GM12891 (cell line): ENCODE data around the gene DOCK6.

ENCODE experiments used
- DNase-seq: peaks from one replicate; pipeline ENCODE4 v3.0.0; 2011; ENCODE audit warnings: low spot score; ENCODE audit not compliant: insufficient read length
- FAIRE-seq: peaks from 2 replicates; lab custom pipeline; 2011; peaks lifted over from hg19 to GRCh38; lab: Jason Lieb, UNC
- PAX5 ChIP-seq: IDR thresholded peaks from 2 replicates; pipeline ENCODE4 v1.6.1; 2011; ENCODE audit warnings: low read length, moderate library complexity, mild to moderate bottlenecking; ENCODE audit not compliant: insufficient read depth, severe bottlenecking
- POLR2A ChIP-seq: IDR thresholded peaks from 2 replicates; pipeline ENCODE4 v1.6.1; 2011; ENCODE audit warnings: low read depth, low read length, control low read depth
- POLR2AphosphoS5 ChIP-seq: IDR thresholded peaks from 2 replicates; pipeline ENCODE4 v1.6.1; 2011; ENCODE audit warnings: low read depth, low read length, control low read depth
- POU2F2 ChIP-seq: IDR thresholded peaks from 2 replicates; pipeline ENCODE4 v1.6.1; 2011; ENCODE audit warnings: low read depth, mild to moderate bottlenecking, control low read depth, low read length, moderate library complexity
- SPI1 ChIP-seq: IDR thresholded peaks from 2 replicates; pipeline ENCODE4 v1.6.1; 2011; ENCODE audit warnings: low read depth, low read length, control low read depth
- TAF1 ChIP-seq: IDR thresholded peaks from 2 replicates; pipeline ENCODE4 v1.6.1; 2011; ENCODE audit warnings: low read depth, low read length, control low read depth

DOCK6 gene

GRCh38 chr19:11273989-11274388 lies 11.7 kb upstream of the DOCK6 start:
- no peak for DNase-seq
- no peak for TF ChIP-seq POLR2A
- no peak for TF ChIP-seq SPI1
- TF ChIP-seq PAX5 = no peak
- no peak for TF ChIP-seq POU2F2
- no peak for TF ChIP-seq TAF1
- TF ChIP-seq POLR2AphosphoS5 = no peak
- FAIRE-seq = no peak

GRCh38 chr19:11273296-11273695 lies 11.0 kb upstream of the DOCK6 start:
- DNase-seq (no peak), FAIRE-seq (no peak)
- TF ChIP-seq POLR2A (no peak), TAF1 (no peak)

- DNase-seq (no peak), FAIRE-seq (no peak)
- TF ChIP-seq PAX5 (no peak), POLR2A (no peak), POLR2AphosphoS5 (no peak), POU2F2 (no peak), TAF1 (no peak), SPI1 (no peak)
These were observed 7.1 kb upstream of the DOCK6 start for GRCh38 chr19:11269408-11269807.

GRCh38 chr19:11268783-11269267 lies 6.5 kb upstream of the DOCK6 start:
- DNase-seq (no peak), FAIRE-seq (no peak)
- TF ChIP-seq SPI1 (peak; percentile 31; the same call in 1 of the 2 replicates), POLR2AphosphoS5 (no peak), POLR2A (no peak)

GRCh38 chr19:11267316-11268085 lies 5.2 kb upstream of the DOCK6 start:
- no peak for FAIRE-seq
- no peak for DNase-seq
- TF ChIP-seq POLR2A (no peak), POU2F2 (no peak), POLR2AphosphoS5 (no peak), PAX5 (no peak), TAF1 (no peak), SPI1 (no peak)

GRCh38 chr19:11265785-11266236 lies 3.5 kb upstream of the DOCK6 start:
- TF ChIP-seq TAF1 = no peak
- no peak for TF ChIP-seq POU2F2
- TF ChIP-seq PAX5 = no peak
- no peak for TF ChIP-seq POLR2A
- TF ChIP-seq SPI1 = no peak
- no peak for TF ChIP-seq POLR2AphosphoS5
- no peak for FAIRE-seq
- DNase-seq = no peak

- FAIRE-seq = no peak
- TF ChIP-seq POLR2AphosphoS5 (no peak), PAX5 (no peak), POLR2A (no peak), TAF1 (no peak), POU2F2 (no peak), SPI1 (no peak)
- DNase-seq = no peak
These were observed 3.0 kb upstream of the DOCK6 start for GRCh38 chr19:11265177-11265784.

GRCh38 chr19:11264452-11265176 lies 2.3 kb upstream of the DOCK6 start:
- peak; percentile 68 for FAIRE-seq
- no peak for TF ChIP-seq PAX5
- no peak for TF ChIP-seq POLR2A
- no peak for TF ChIP-seq SPI1
- no peak for TF ChIP-seq POU2F2
- TF ChIP-seq POLR2AphosphoS5 = no peak
- TF ChIP-seq TAF1 = no peak
- no peak for DNase-seq

- FAIRE-seq (no peak), DNase-seq (no peak)
These were observed 1.4 kb upstream of the DOCK6 start for GRCh38 chr19:11263726-11264125.

More at GRCh38 chr19:11263726-11264125, 1.4 kb upstream of the DOCK6 start:
- TF ChIP-seq POU2F2 (no peak), POLR2AphosphoS5 (no peak), PAX5 (no peak), TAF1 (no peak)
